Measurements from ENCODE around the gene CRYAB. TPM values are rescaled to one million over a fixed set of nuclear protein-coding genes. Genes with fewer than 3 reads are reported as not detected.

Gene CRYAB
- total RNA-seq: 0.29 and 1.1 TPM in 2 replicates

GRCh38 chr11:111911563-111912401 is at the start of gene CRYAB:
Gene CRYAB, minus strand, starts transcription at chr11:111911770. Its CDS starts 46 bp downstream, at chr11:111911724.

GRCh38 chr11:111918390-111919256 is 7.1 kb upstream of the CRYAB start, which contains the start of gene C11orf52:
Gene C11orf52, plus strand, starts transcription at chr11:111918913. Its CDS starts 60 bp downstream, at chr11:111918973.

GRCh38 chr11:111912535-111912934 is 965 bp upstream of the CRYAB start, which contains the start of gene HSPB2:
Gene HSPB2, plus strand, starts transcription at chr11:111912734. Its CDS starts 96 bp downstream, at chr11:111912830.

GRCh38 chr11:111878849-111879636 is 32.5 kb downstream of the CRYAB start, which contains the start of the genes CFAP68 and FDXACB1:
Gene CFAP68, plus strand, starts transcription at chr11:111879541. Its CDS starts 20 bp downstream, at chr11:111879561.
Gene FDXACB1, minus strand, starts transcription at chr11:111879165. Its CDS starts 33 bp downstream, at chr11:111879132.

GRCh38 chr11:111870886-111871692 is 40.5 kb downstream of the CRYAB start, which contains the start of gene ALG9:
Gene ALG9, minus strand, starts transcription at chr11:111871581. Its CDS starts 99 bp downstream, at chr11:111871482.

Small RNA genes within 50 kb of the gene (small RNA-seq; reads per million reads assigned to genes)
- gene C11orf52 (not detected), gene GNG5P3 (not detected), gene RNA5SP351 (not detected), gene RPL37AP8 (not detected)

Other genes with a start within 250 kb of the CRYAB start
- 51.7 and 59.4 TPM in 2 replicates for gene PPP2R1B, start 145.4 kb downstream of the CRYAB start, total RNA-seq
- gene ALG9, start 40.2 kb downstream of the CRYAB start, total RNA-seq: 35.2 and 38.5 TPM in 2 replicates
- gene FDXACB1, start 32.6 kb downstream of the CRYAB start, total RNA-seq: 3.3 and 4.2 TPM in 2 replicates
- gene CFAP68, start 32.2 kb downstream of the CRYAB start, total RNA-seq: 3.9 and 7.0 TPM in 2 replicates
- gene HSPB2, start 964 bp upstream of the CRYAB start, total RNA-seq: not detected in 2 replicates
- 0.29 TPM in 1 of 2 replicates, not detected in the other for gene C11orf52, start 7.1 kb upstream of the CRYAB start, total RNA-seq
- gene DIXDC1, start 25.6 kb upstream of the CRYAB start, total RNA-seq: 31.0 and 34.3 TPM in 2 replicates
- gene DLAT, start 113.6 kb upstream of the CRYAB start, total RNA-seq: 56.7 and 77.5 TPM in 2 replicates
- gene PIH1D2, start 162.2 kb upstream of the CRYAB start, total RNA-seq: 1.6 and 1.9 TPM in 2 replicates
- gene NKAPD1, start 162.5 kb upstream of the CRYAB start, total RNA-seq: 23.0 TPM in 2 replicates
- gene TIMM8B, start 175.0 kb upstream of the CRYAB start, total RNA-seq: 52.2 and 65.0 TPM in 2 replicates
- 141 and 144 TPM in 2 replicates for gene SDHD, start 175.1 kb upstream of the CRYAB start, total RNA-seq

Data from thoracic aorta endothelial cell (primary cell).